HG03460 (cell line): ENCODE results near the gene DPP9.

Source experiments
- ATAC-seq: cut with Tn5 transposase; IDR thresholded peaks from one replicate; pipeline ENCODE4 v1.9.1; 2021; ENCODE audit not compliant: unreplicated experiment

DPP9 gene

DNA sequence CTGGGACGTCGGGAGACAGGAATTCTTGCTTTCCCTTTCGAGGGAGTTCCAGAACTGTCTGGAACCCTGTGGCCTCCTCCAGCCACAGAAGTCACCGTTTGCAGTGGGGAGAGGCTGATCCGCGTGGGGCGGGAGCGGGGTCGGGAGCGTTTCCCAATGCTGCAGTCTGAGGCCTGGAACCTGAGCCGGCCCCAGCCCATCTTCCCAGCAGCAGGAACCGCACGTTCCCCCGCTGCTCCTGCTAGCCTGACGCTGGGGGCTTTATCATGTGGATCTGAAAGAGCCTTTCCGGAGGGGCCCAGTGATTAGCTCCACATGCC lies 13.4 kb downstream of the DPP9 start:
- ATAC-seq = no peak

DNA sequence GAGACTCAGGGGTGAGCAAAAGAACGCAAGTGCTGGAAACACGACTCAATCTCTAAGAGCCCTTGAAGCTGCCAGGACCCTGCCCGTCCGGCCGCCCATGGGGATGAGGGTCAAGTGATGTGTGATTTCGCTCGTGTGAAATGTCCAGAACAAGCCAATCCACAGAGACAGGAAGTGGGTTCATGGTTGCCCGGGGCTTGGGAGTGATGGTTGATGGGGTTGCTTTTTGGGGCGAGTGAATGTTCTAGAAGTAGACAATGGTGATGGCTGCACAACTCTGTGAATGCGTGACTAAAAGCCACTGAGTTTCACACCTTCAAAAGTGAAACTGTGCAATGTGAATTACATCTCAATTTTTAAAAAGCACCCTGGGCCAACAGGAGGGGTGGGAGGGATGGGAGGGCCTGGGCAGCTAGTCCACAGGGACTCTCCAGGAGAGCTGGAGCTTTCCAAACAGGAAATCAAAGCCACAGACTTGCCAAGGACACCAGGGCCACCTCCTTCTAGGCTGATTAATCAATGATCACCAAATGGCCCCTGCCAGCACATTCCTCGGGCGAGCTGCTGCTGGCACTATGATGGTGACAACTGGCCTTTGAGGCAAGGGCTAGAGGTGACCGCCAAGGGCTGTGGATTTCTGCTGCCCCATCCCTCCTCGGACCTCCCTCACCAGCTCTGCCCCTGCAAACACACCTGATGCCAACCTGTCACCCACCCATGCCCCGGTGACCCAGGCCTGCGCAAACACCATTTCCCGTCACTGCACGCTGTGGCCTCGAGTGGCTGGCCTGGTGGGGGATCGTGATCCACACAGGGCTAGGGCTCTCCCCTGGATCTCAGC lies 14.0 kb downstream of the DPP9 start:
- no peak for ATAC-seq

GRCh38 chr19:4707956-4708650 lies 15.5 kb downstream of the DPP9 start:
- no peak for ATAC-seq

DNA sequence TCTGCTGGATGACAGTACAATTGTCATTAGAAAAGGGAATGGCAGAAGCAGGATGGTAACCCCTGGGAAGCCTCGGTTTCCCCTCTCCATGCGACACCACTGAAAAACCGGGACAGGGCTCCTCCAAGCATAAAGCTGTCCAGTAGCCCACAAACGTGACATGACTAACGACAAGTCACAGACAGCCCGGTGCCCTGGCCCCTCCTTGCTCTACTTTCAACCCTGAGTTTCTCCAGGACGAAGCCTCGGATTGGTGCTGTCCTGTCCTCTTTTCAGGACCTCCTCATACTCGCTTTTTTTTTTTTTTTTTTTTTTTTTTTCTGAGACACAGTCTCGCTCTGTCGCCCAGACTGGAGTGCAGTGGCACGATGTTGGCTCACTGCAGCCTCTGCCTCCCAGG lies 16.3 kb downstream of the DPP9 start:
- ATAC-seq = no peak

GRCh38 chr19:4705413-4706131 lies 18.1 kb downstream of the DPP9 start:
- ATAC-seq = no peak

DNA sequence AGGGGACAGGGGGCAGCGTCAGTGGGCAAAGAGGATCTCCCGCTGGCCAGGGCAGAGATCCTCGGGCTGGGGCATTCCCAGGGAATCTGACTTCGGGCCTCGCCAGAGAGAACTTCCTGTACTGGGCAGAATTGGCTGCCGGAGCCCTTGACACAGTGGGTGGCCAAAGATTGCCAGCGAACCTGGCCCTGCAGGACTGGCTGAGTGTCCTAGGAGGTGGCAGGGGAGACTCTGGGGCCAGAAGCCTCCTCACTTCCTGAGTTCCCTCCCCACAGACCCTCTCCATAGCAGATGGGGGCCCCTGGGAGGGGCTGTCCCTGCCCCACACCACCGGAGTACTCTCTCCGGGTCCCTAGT lies 19.3 kb downstream of the DPP9 start:
- no peak for ATAC-seq

- no peak for ATAC-seq
Observed at GRCh38 chr19:4703671-4704316, 19.8 kb downstream of the DPP9 start.

DNA sequence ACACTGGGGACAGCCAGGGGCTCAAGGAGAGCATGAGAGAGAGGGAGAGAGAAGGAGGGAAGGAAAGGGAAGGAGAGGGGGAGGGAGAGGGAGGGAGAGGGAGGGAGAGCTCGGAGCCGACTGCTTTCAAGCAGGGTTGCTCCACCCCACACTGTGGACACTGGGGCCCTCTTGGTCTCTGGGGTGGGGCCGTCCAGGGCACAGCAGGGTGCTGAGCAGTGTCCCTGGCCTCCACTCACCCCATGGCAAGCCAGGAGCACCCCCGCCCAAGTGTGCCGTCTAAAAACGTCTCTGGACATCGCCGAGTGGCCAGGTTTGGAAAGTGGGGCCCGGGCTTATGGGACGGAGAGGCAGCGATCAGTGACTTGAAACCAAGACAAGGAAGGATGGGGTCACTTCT lies 20.9 kb downstream of the DPP9 start:
- no peak for ATAC-seq

DNA sequence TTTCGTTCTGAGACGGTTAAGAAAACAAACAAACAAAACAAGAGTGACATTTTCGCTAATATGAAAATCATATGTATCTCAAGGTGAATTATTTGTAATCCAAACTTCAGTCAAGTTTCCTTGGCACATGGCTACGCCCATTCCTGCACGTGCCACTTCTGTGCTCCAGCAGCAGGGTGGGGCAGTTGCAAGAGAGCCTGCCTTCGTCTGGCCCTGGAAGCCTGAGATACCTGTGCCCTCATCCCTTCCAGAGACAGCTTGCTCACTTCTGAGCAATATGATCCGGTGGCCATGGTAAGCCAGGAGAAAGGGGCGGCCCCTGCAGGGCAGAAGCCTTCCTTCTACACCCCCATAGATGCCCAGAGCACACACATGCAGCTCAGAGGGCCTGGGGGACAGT lies 22.1 kb downstream of the DPP9 start:
- ATAC-seq = no peak

GRCh38 chr19:4700693-4700970 lies 23.0 kb downstream of the DPP9 start:
- ATAC-seq = no peak

DNA sequence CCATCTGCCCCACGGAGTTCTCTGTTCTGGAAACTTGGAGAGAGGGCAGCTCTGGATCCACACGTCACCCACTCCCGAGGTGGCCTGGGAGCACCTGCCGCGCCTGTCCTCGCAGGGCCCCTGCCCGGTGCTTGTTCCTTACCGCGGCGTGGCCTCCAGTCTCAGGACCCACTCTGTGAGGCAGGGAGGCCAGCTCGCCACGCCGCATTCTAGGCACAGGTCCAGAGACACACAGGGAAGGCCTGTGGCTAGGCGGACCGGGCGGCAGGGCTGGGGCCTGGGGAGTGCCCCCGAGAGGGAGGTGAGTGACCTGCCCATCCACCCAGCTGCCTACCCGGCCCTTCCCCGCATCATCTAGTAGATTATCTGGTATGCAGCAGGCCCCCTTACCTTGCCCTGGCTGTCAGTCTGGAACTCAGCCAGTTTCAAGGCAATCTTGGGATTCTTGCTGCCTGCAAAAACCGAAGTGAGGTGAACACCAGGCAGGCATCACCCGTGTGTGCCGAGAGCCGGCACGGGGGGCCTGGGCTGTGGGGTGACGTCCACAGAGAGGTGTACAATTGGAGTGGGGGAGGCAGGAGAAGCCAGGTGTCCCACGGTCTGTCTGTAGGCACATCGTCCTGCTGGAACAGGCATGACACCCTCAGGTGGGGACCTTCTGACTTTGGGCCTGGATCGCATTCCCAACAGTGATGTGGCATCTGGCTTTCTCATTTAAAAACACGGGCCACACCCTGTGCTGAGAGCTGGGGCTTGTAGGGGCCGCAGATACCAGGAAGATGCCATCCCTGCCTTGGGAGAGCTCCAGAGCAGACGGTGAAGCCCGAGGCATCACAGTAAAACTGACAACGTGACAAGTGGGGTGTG lies 23.6 kb downstream of the DPP9 start:
- no peak for ATAC-seq

DNA sequence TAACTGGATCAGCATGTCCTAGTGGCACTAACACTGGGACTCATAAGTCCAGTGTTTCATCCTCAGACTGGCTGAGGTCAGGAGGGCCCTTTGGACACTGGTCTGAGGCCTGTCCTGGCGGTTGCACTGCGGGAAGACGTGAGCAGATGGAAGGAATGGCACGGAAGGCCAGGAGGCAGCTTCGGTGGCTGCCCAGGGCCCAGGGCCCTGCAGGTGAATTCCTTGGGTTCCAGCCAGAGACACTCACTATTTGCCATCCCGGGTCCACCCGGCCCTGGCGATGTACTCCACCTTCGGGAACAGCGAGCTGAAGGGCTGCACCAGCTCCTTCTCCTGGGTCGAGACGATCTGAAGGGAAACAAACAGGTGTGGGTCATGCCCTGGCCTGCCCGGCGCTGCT lies 26.3 kb downstream of the DPP9 start:
- no peak for ATAC-seq

GRCh38 chr19:4695224-4695731 lies 28.4 kb downstream of the DPP9 start:
- ATAC-seq = no peak

DNA sequence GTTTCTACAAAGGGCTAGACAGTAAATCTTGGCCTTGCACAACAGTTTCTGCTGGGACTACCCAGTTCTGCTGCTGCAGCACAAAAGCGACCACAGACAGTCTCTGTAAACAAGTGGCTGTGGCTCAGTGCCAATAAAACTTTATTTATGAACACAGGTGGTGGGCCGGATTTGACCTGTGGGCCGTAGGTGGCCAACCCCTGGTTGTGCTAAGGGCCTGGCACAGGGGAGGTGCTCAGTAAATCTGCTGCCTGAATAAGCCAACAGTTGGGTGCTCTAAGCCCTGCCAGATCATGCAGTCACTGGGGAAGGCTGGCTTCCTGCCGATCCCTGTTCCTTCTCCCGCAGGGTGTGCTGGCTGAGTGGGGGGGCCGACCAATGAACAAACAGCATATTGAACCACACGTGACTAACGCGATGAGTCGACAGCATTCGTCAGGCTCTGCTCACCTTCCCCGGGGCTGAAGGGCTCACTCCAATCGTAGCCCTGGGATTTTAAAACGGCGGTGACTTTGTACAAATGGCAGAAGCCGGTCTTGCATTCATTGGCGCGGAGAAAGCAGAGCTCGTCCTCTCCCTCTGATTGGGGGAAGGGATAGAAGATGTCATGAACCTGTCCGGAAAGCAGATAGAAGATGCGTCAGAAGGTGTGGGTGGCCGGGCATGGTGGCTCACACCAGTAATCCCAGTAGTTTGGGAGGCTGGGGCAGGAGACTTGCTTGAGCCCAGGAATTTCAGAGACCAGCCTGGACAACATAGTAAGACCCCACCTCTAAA lies 29.2 kb downstream of the DPP9 start:
- no peak for ATAC-seq

- ATAC-seq = no peak
Observed at GRCh38 chr19:4693471-4694121, 30.0 kb downstream of the DPP9 start.

- ATAC-seq = no peak
Observed at GRCh38 chr19:4693078-4693350, 30.6 kb downstream of the DPP9 start.

DNA sequence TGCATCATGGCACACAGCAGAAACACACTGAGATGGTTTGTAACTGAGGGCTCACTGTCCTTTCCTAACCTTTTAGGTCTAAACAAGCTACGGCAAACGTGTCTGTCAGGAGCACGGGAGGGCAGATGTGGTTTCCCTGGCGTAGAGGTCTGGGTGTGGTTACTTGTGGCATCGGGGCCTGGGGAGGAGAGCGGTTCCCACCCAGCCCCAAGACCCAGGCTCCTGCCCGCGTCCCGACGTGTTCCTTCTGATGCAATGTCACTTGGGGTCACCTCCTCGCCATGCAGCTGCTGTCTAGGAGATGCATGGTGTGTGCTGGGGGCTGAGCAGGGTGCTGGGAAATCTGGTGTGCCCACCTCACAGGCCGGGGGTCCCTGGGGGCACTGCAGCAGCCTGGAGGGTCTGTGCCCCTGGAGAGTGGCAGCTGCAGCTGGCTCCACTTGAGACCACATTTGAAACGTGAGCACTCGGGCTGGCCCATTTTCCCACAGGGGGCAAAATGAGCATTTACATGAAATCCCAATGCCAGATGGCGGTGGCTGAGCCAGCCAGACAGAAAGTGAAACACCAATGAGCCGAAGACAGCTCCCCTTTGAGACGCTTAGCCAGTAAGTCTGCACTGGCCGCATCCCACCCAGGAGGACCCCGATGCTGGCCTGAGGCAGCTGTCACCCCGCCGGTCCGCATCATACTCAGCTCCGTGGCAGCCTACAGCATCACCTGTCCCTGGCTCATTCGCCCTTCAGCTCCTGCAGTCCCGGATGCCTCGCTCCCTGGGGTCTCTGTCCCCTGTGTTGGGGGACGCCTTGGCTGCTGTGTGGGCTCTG lies 31.2 kb downstream of the DPP9 start:
- no peak for ATAC-seq

GRCh38 chr19:4691373-4691772 lies 32.3 kb downstream of the DPP9 start:
- no peak for ATAC-seq

- no peak for ATAC-seq
Observed at GRCh38 chr19:4690361-4690760, 33.3 kb downstream of the DPP9 start.
